Measurements from ENCODE around the gene HTR3D. TPM values are rescaled to one million over a fixed set of nuclear protein-coding genes. Genes with fewer than 3 reads are reported as not detected.

The HTR3D gene, protein sequence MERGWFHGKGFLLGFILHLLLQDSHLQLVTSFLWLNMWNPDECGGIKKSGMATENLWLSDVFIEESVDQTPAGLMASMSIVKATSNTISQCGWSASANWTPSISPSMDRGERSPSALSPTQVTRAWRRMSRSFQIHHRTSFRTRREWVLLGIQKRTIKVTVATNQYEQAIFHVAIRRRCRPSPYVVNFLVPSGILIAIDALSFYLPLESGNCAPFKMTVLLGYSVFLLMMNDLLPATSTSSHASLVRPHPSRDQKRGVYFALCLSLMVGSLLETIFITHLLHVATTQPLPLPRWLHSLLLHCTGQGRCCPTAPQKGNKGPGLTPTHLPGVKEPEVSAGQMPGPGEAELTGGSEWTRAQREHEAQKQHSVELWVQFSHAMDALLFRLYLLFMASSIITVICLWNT
- not detected for total RNA-seq

GRCh38 chr3:184031187-184031792 lies at the start of gene HTR3D:
Gene HTR3D (plus strand): TSS chr3:184031742. CDS start chr3:184031742, 0 bp downstream.
- H3K27me3 ChIP-seq: no peaks in the 10 kb centered on the region
- TF ChIP-seq EP300 (IDR thresholded peaks at IDR 0.05) (no peak), POLR2AphosphoS5 (IDR thresholded peaks at IDR 0.05) (no peak), POLR2A (IDR thresholded peaks at IDR 0.05) (no peak)
- TF ChIP-seq, protein P1, sequence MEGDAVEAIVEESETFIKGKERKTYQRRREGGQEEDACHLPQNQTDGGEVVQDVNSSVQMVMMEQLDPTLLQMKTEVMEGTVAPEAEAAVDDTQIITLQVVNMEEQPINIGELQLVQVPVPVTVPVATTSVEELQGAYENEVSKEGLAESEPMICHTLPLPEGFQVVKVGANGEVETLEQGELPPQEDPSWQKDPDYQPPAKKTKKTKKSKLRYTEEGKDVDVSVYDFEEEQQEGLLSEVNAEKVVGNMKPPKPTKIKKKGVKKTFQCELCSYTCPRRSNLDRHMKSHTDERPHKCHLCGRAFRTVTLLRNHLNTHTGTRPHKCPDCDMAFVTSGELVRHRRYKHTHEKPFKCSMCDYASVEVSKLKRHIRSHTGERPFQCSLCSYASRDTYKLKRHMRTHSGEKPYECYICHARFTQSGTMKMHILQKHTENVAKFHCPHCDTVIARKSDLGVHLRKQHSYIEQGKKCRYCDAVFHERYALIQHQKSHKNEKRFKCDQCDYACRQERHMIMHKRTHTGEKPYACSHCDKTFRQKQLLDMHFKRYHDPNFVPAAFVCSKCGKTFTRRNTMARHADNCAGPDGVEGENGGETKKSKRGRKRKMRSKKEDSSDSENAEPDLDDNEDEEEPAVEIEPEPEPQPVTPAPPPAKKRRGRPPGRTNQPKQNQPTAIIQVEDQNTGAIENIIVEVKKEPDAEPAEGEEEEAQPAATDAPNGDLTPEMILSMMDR (IDR thresholded peaks at IDR 0.05): no peak
- H3K27ac ChIP-seq: no peak within 1 kb of the TSS
- no peak for ATAC-seq
- no peaks in the 10 kb centered on the region for H3K4me1 ChIP-seq
- no peak within 1 kb of the TSS for H3K4me3 ChIP-seq
- 63 to 79% methylated on average over 3 to 4 of the region's 4 CpGs for WGBS, 2 donors (ENCODE audit: low coverage in 1 of 2)
- H3K36me3 ChIP-seq: no peaks in the 10 kb centered on the region
- no peaks in the 10 kb centered on the region for H3K9me3 ChIP-seq

GRCh38 chr3:183981990-183982644 lies 49.4 kb upstream of the HTR3D start:
- peaks cover 0 to 20% (median 4%) of the 10 kb centered on the region in 3 donors for H3K4me1 ChIP-seq
- no peak for TF ChIP-seq EP300 (IDR thresholded peaks at IDR 0.05)
- TF ChIP-seq, protein P1 (IDR thresholded peaks at IDR 0.05): no peak
- no peak for TF ChIP-seq POLR2A (IDR thresholded peaks at IDR 0.05)
- TF ChIP-seq POLR2AphosphoS5 (IDR thresholded peaks at IDR 0.05): no peak
- ATAC-seq: no peak
- H3K27me3 ChIP-seq: no peaks in the 10 kb centered on the region
- no peaks in the 10 kb centered on the region for H3K9me3 ChIP-seq
- H3K27ac ChIP-seq: no peak overlapping the region
- no peak overlapping the region for H3K4me3 ChIP-seq
- peaks cover 0 to 61% of the 10 kb centered on the region in 2 donors for H3K36me3 ChIP-seq
- 68 to 83% methylated on average over 5 to 6 of the region's 6 CpGs for WGBS, 2 donors (ENCODE audit: low coverage in 1 of 2)

GRCh38 chr3:183984127-183984740 lies 47.3 kb upstream of the HTR3D start:
- WGBS, 2 donors (ENCODE audit: low coverage in 1 of 2): 72 to 83% methylated on average over 3 to 4 of the region's 4 CpGs
- peak overlapping the region; percentile 12 to 57 (median 55) for H3K27ac ChIP-seq

More at GRCh38 chr3:183984127-183984740, 47.3 kb upstream of the HTR3D start:
- Histone ChIP-seq H3K4me3 (no peak overlapping the region), H3K27me3 (no peaks in the 10 kb centered on the region), H3K4me1 (peaks cover 0 to 20% (median 4%) of the 10 kb centered on the region in 3 donors), H3K36me3 (peaks cover 0 to 64% of the 10 kb centered on the region in 2 donors), H3K9me3 (no peaks in the 10 kb centered on the region)
- TF ChIP-seq POLR2A (IDR thresholded peaks at IDR 0.05): no peak
- TF ChIP-seq, protein P1 (IDR thresholded peaks at IDR 0.05): no peak
- TF ChIP-seq EP300 (IDR thresholded peaks at IDR 0.05): no peak
- TF ChIP-seq POLR2AphosphoS5 (IDR thresholded peaks at IDR 0.05): no peak
- no peak for ATAC-seq
